ENCODE measurements around the gene HAO2.

The HAO2 gene

GRCh38 chr1:119390526-119390925, 21.9 kb downstream of the HAO2 start:
- no peak for TF ChIP-seq CTCF (IDR thresholded peaks at IDR 0.05; ENCODE audit: insufficient read depth, missing control alignments)
- FAIRE-seq (no peak), DNase-seq (ENCODE audit: insufficient read length, low spot score) (no peak)

GRCh38 chr1:119391749-119392148, 23.2 kb downstream of the HAO2 start:
- no peak for FAIRE-seq
- DNase-seq (ENCODE audit: insufficient read length, low spot score) = no peak
- TF ChIP-seq CTCF (IDR thresholded peaks at IDR 0.05; ENCODE audit: insufficient read depth, missing control alignments) = no peak

GRCh38 chr1:119394085-119394484, 25.5 kb downstream of the HAO2 start:
- DNase-seq (ENCODE audit: insufficient read length, low spot score) = no peak
- TF ChIP-seq CTCF (IDR thresholded peaks at IDR 0.05; ENCODE audit: insufficient read depth, missing control alignments) = no peak
- FAIRE-seq = no peak

GRCh38 chr1:119396982-119397381, 28.4 kb downstream of the HAO2 start:
- TF ChIP-seq CTCF (IDR thresholded peaks at IDR 0.05; ENCODE audit: insufficient read depth, missing control alignments) = no peak
- no peak for FAIRE-seq
- DNase-seq (ENCODE audit: insufficient read length, low spot score) = no peak

- no peak for TF ChIP-seq CTCF (IDR thresholded peaks at IDR 0.05; ENCODE audit: insufficient read depth, missing control alignments)
- no peak for DNase-seq (ENCODE audit: insufficient read length, low spot score)
- no peak for FAIRE-seq
Measured at GRCh38 chr1:119397986-119398385, 29.4 kb downstream of the HAO2 start.

GRCh38 chr1:119404736-119405135, 36.2 kb downstream of the HAO2 start:
- DNase-seq (ENCODE audit: insufficient read length, low spot score) (no peak), FAIRE-seq (no peak)
- no peak for TF ChIP-seq CTCF (IDR thresholded peaks at IDR 0.05; ENCODE audit: insufficient read depth, missing control alignments)

- TF ChIP-seq CTCF (IDR thresholded peaks at IDR 0.05; ENCODE audit: insufficient read depth, missing control alignments) = no peak
- DNase-seq (ENCODE audit: insufficient read length, low spot score) = no peak
- FAIRE-seq = no peak
Measured at GRCh38 chr1:119409731-119410130, 41.1 kb downstream of the HAO2 start.

All from D721Med (cell line).